Neuronal stem cell (in vitro differentiated cells): ENCODE measurements around the gene RASGRF1.

Source experiments
- DNase-seq: peaks from one replicate; pipeline ENCODE4 v3.0.0-alpha.2; 2013; ENCODE audit warnings: low spot score
- H2AFZ ChIP-seq: one replicate; pipeline ENCODE4 v1.6.1; 2013; ENCODE audit warnings: mild to moderate bottlenecking, low read length, inconsistent platforms
- H2AK5ac ChIP-seq: 2 replicates; pipeline ENCODE4 v1.6.1; 2013; ENCODE audit warnings: low read depth, mild to moderate bottlenecking, inconsistent platforms, low read length, moderate library complexity, mixed read lengths
- H2BK120ac ChIP-seq: 2 replicates; pipeline ENCODE4 v1.6.1; 2013; ENCODE audit warnings: low read depth, mild to moderate bottlenecking, inconsistent platforms, low read length, moderate library complexity, mixed read lengths
- H2BK12ac ChIP-seq: one replicate; pipeline ENCODE4 v1.6.1; 2013; ENCODE audit warnings: low read length, inconsistent platforms
- H2BK15ac ChIP-seq: 2 replicates; pipeline ENCODE4 v1.6.1; 2013; ENCODE audit warnings: mild to moderate bottlenecking, low read length, inconsistent platforms, mixed read lengths
- H2BK5ac ChIP-seq: one replicate; pipeline ENCODE4 v1.6.1; 2013; ENCODE audit warnings: inconsistent platforms, mild to moderate bottlenecking, low read length, moderate library complexity
- H3K14ac ChIP-seq: one replicate; pipeline ENCODE4 v1.6.1; 2013; ENCODE audit warnings: low read length, inconsistent platforms
- H3K18ac ChIP-seq: 2 replicates; pipeline ENCODE4 v1.6.1; 2013; ENCODE audit warnings: low read length, inconsistent platforms
- H3K23ac ChIP-seq: 2 replicates; pipeline ENCODE4 v1.6.1; 2013; ENCODE audit warnings: low read depth, mild to moderate bottlenecking, mixed read lengths, low read length, inconsistent platforms; ENCODE audit not compliant: poor library complexity
- H3K27ac ChIP-seq: replicated peaks from 3 replicates; pipeline ENCODE4 v1.5.1; 2013; ENCODE audit warnings: low read length, inconsistent platforms
- H3K27me3 ChIP-seq, 3 experiments: 2 replicates each; pipeline ENCODE4 v1.6.1; 2013; ENCODE audit warnings: low read length in 3 of 3, mild to moderate bottlenecking in 2 of 3, inconsistent platforms in 1 of 3, low read depth in 1 of 3, mixed read lengths in 1 of 3, moderate library complexity in 1 of 3; ENCODE audit not compliant: control insufficient read depth in 3 of 3, insufficient read depth in 3 of 3
- H3K36me3 ChIP-seq, 2 donors: replicated peaks in 1 of 2; 2 replicates each; pipeline ENCODE4 v1.6.1; 2013; ENCODE audit warnings: low read length in 2 of 2; ENCODE audit not compliant: control insufficient read depth in 2 of 2, insufficient read depth in 2 of 2
- H3K4ac ChIP-seq: 2 replicates; pipeline ENCODE4 v1.6.1; 2013; ENCODE audit warnings: inconsistent platforms, mild to moderate bottlenecking, low read length, moderate library complexity
- H3K4me1 ChIP-seq, 2 donors: 1 replicate in 1 of 2; 2 replicates in 1 of 2; pipeline ENCODE4 v1.6.1; 2013; ENCODE audit warnings: low read length in 2 of 2, low read depth in 1 of 2; ENCODE audit not compliant: control insufficient read depth in 2 of 2, insufficient read depth in 1 of 2
- H3K4me2 ChIP-seq: one replicate; pipeline ENCODE4 v1.6.1; 2013; ENCODE audit warnings: mild to moderate bottlenecking, low read length, inconsistent platforms; ENCODE audit not compliant: insufficient read depth, poor library complexity, severe bottlenecking
- H3K4me3 ChIP-seq, 2 donors: 2 replicates each; pipeline ENCODE4 v1.5.1; 2013; ENCODE audit warnings: low read length in 2 of 2, mild to moderate bottlenecking in 2 of 2, inconsistent platforms in 1 of 2, moderate library complexity in 1 of 2
- H3K79me1 ChIP-seq: one replicate; pipeline ENCODE4 v1.6.1; 2013; ENCODE audit warnings: low read depth, mild to moderate bottlenecking, inconsistent platforms, low read length, moderate library complexity
- H3K9ac ChIP-seq: one replicate; pipeline ENCODE4 v1.6.1; 2013; ENCODE audit warnings: mild to moderate bottlenecking, low read depth, low read length, inconsistent platforms; ENCODE audit not compliant: poor library complexity
- H3K9me3 ChIP-seq, 2 donors: replicated peaks in 1 of 2; 2 replicates each; pipeline versions ENCODE3 to v1.6.1; 2013; ENCODE audit warnings: low read length in 2 of 2, mild to moderate bottlenecking in 2 of 2, inconsistent platforms in 1 of 2, low read depth in 1 of 2, mixed read lengths in 1 of 2, moderate library complexity in 1 of 2; ENCODE audit not compliant: control insufficient read depth in 2 of 2, insufficient read depth in 1 of 2
- H4K8ac ChIP-seq: one replicate; pipeline ENCODE4 v1.6.1; 2013; ENCODE audit warnings: low read depth, mild to moderate bottlenecking, inconsistent platforms, low read length, moderate library complexity
- H4K91ac ChIP-seq: one replicate; pipeline ENCODE4 v1.6.1; 2013; ENCODE audit warnings: low read length, low read depth, mild to moderate bottlenecking, inconsistent platforms; ENCODE audit not compliant: poor library complexity
- WGBS, 2 donors: extraction: QIAGEN DNeasy Blood & Tissue Kit; methylation state at CpG; one replicate each; pipeline ENCODE4 v1.1.7; 2013; ENCODE audit warnings: missing lambda C conversion rate in 2 of 2, mixed read lengths in 1 of 2; ENCODE audit not compliant: insufficient read length in 2 of 2, insufficient replicate concordance in 1 of 2; ENCODE audit errors: extremely low coverage in 2 of 2; 5-methylcytosine and 5-hydroxymethylcytosine counted together

Gene RASGRF1

GRCh38 chr15:79051941-79052731 lies 38.4 kb downstream of the RASGRF1 start:
- Histone ChIP-seq H2AK5ac (no peak overlapping the region), H3K14ac (no peak overlapping the region), H3K4me2 (no peak overlapping the region), H3K9ac (no peak overlapping the region), H2BK120ac (no peak overlapping the region), H3K36me3 (no peaks in the 10 kb centered on the region), H3K23ac (no peak overlapping the region), H3K27me3 (no peaks in the 10 kb centered on the region), H3K9me3 (peaks cover 0 to 1% of the 10 kb centered on the region in 2 donors), H3K4ac (no peak overlapping the region), H4K8ac (no peak overlapping the region), H2BK15ac (peak overlapping the region; percentile 11), H2BK12ac (no peak overlapping the region), H3K4me1 (peaks cover 0 to 14% of the 10 kb centered on the region in 2 donors), H2AFZ (no peak overlapping the region), H2BK5ac (no peak overlapping the region), H3K79me1 (no peaks in the 10 kb centered on the region), H3K4me3 (no peak overlapping the region), H4K91ac (no peak overlapping the region), H3K27ac (no peak overlapping the region), H3K18ac (no peak overlapping the region)
- no CpG with 5 or more reads among the region's 3 CpGs for WGBS, 2 donors
- no peak for DNase-seq

- no peak overlapping the region for H2BK120ac ChIP-seq
- no peaks in the 10 kb centered on the region for H3K36me3 ChIP-seq
- no peak overlapping the region for H2BK5ac ChIP-seq
- no peak overlapping the region for H2AFZ ChIP-seq
- no peak for DNase-seq
- no peak overlapping the region for H3K4me2 ChIP-seq
- no peak overlapping the region for H4K91ac ChIP-seq
- H3K4ac ChIP-seq, result no peak overlapping the region
- no peak overlapping the region for H3K9ac ChIP-seq
- no peak overlapping the region for H4K8ac ChIP-seq
- peaks cover 0 to 12% of the 10 kb centered on the region in 2 donors for H3K4me1 ChIP-seq
- no peak overlapping the region for H2AK5ac ChIP-seq
- no peak overlapping the region for H3K27ac ChIP-seq
- H3K14ac ChIP-seq, result no peak overlapping the region
- H3K4me3 ChIP-seq, result no peak overlapping the region
- H3K9me3 ChIP-seq, result no peaks in the 10 kb centered on the region
- WGBS, 2 donors, result no CpG with 5 or more reads among the region's 6 CpGs
- no peaks in the 10 kb centered on the region for H3K79me1 ChIP-seq
- H3K27me3 ChIP-seq, result peaks cover 0 to 5% (median 0%) of the 10 kb centered on the region in 3 experiments
- H2BK12ac ChIP-seq, result no peak overlapping the region
- no peak overlapping the region for H3K23ac ChIP-seq
- H2BK15ac ChIP-seq, result no peak overlapping the region
- H3K18ac ChIP-seq, result no peak overlapping the region
These were observed 39.6 kb downstream of the RASGRF1 start for GRCh38 chr15:79051029-79051428.

GRCh38 chr15:79050341-79050740 lies 40.2 kb downstream of the RASGRF1 start:
- Histone ChIP-seq H2AK5ac (no peak overlapping the region), H2BK5ac (no peak overlapping the region), H3K23ac (no peak overlapping the region), H3K27ac (no peak overlapping the region), H3K18ac (peak overlapping the region; percentile 4), H2BK15ac (no peak overlapping the region), H3K9ac (no peak overlapping the region), H3K4me3 (no peak overlapping the region), H3K4me2 (no peak overlapping the region), H2BK120ac (no peak overlapping the region), H3K14ac (no peak overlapping the region), H3K4ac (no peak overlapping the region), H2BK12ac (no peak overlapping the region), H2AFZ (no peak overlapping the region), H3K27me3 (peaks cover 0 to 8% (median 0%) of the 10 kb centered on the region in 3 experiments), H4K91ac (no peak overlapping the region), H3K79me1 (no peaks in the 10 kb centered on the region), H4K8ac (no peak overlapping the region), H3K36me3 (no peaks in the 10 kb centered on the region), H3K9me3 (no peaks in the 10 kb centered on the region), H3K4me1 (peaks cover 0 to 12% of the 10 kb centered on the region in 2 donors)
- no CpG with 5 or more reads among the region's 3 CpGs for WGBS, 2 donors
- DNase-seq, result no peak

GRCh38 chr15:79049416-79049815 lies 41.2 kb downstream of the RASGRF1 start:
- Histone ChIP-seq H3K4me1 (peaks cover 0 to 12% of the 10 kb centered on the region in 2 donors), H4K91ac (no peak overlapping the region), H2BK12ac (no peak overlapping the region), H3K36me3 (no peaks in the 10 kb centered on the region), H3K14ac (no peak overlapping the region), H3K79me1 (no peaks in the 10 kb centered on the region), H2AFZ (no peak overlapping the region), H2BK120ac (no peak overlapping the region), H3K4me2 (no peak overlapping the region), H3K9ac (no peak overlapping the region), H3K27ac (no peak overlapping the region), H3K18ac (peak overlapping the region; percentile 63), H3K9me3 (no peaks in the 10 kb centered on the region), H4K8ac (no peak overlapping the region), H2BK5ac (no peak overlapping the region), H2BK15ac (peak overlapping the region; percentile 33), H3K4ac (no peak overlapping the region), H3K4me3 (no peak overlapping the region), H3K27me3 (peaks cover 0 to 9% (median 0%) of the 10 kb centered on the region in 3 experiments), H2AK5ac (peak overlapping the region; percentile 64), H3K23ac (no peak overlapping the region)
- no CpG with 5 or more reads among the region's 9 CpGs for WGBS, 2 donors
- DNase-seq, result no peak
